ENCODE measurements around the gene ZNF526. TPM values are rescaled to one million over a fixed set of nuclear protein-coding genes. Genes with fewer than 3 reads are reported as not detected.

Gene ZNF526
- total and polyA plus RNA-seq, 9 of the 15 experiments (the other 6 are each of a cell fraction or from before 2014, with no cell fraction given): 1.3 to 17.9 (median 6.2) TPM

GRCh38 chr19:42219812-42220750 lies at the start of gene ZNF526 (continued):
- TF ChIP-seq THAP12 (CRISPR knock-in tag; IDR thresholded peaks at IDR 0.05) (no peak), ZNF324 (CRISPR knock-in tag; IDR thresholded peaks at IDR 0.05) (no peak), ZC3H4 (CRISPR knock-in tag; IDR thresholded peaks at IDR 0.05; ENCODE audit: borderline replicate concordance) (no peak), ZNF518B (CRISPR knock-in tag; IDR thresholded peaks at IDR 0.05) (no peak), CEBPB (tag; IDR thresholded peaks at IDR 0.05) (0 out of 2 replicates have a peak, but pooled peaks have one; percentile 5), SRF (CRISPR knock-in tag; IDR thresholded peaks at IDR 0.05) (peak in 1 of 2 experiments; percentile 10; a peak in 1 of 4 replicates), ZNF764 (CRISPR knock-in tag; IDR thresholded peaks at IDR 0.05; ENCODE audit: low read depth) (no peak), RBM14 (IDR thresholded peaks at IDR 0.05; ENCODE audit: borderline replicate concordance, insufficient read depth, low read depth, low read length) (no peak), RBM15 (IDR thresholded peaks at IDR 0.05; ENCODE audit: insufficient read depth, low read length) (no peak), HNRNPH1 (optimal IDR thresholded peaks at IDR 0.05; ENCODE audit: low read depth, low read length) (no peak), ZBTB8A (IDR thresholded peaks at IDR 0.05; ENCODE audit: partially characterized antibody) (no peak), ADNP (tag; IDR thresholded peaks at IDR 0.05) (no peak), CREM (IDR thresholded peaks at IDR 0.05; ENCODE audit: low read depth) (peak; percentile 69), CUX1 (CRISPR knock-in tag; IDR thresholded peaks at IDR 0.05) (no peak), BHLHE40 (IDR thresholded peaks at IDR 0.05; ENCODE audit: low read length) (peak; percentile 100)

Measured in K562 (cell line).